Measurements from ENCODE around the gene TARBP1.

DNA sequence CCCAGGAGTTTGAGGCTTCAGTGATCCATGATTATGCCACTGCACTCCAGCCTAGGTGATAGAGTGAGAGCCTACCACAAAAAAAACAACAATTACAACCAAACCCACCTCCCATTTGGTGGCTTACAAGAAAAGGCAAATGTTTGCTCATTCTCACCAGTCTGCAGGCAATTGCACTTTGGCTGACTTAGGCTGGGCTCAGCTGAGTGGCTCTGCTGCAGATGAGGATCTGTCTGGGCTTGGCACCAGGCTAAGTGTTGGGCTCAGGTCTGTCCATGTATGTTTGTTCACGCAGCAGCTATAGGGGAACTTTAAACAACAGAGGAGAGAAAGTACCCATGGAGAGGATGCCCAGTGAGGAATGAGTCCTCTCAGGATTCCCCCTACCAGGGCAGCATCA is 133.7 kb downstream of the TARBP1 start:
- TF ChIP-seq ZNF274 (IDR thresholded peaks at IDR 0.05; ENCODE audit: low read depth, low read length) (no peak), YY1 (IDR thresholded peaks at IDR 0.05; ENCODE audit: insufficient read depth, insufficient read length) (no peak)

All from NT2/D1 (cell line).